Natural killer cell treated with Interleukin-12 subunit alpha and Interleukin-12 subunit beta and Interleukin-15 and Interleukin-18, amount 100 ng/mL, for 72 hours (primary cell): Measurements from ENCODE around the gene CFAP251. TPM values are rescaled to one million over a fixed set of nuclear protein-coding genes. Genes with fewer than 3 reads are reported as not detected.
"Not testable (repeated sequence)": the region's sequence is repeated elsewhere in the genome, so short reads cannot be mapped to it uniquely, and the experiment has no call there.

ENCODE experiments used
- ATAC-seq, 2 donors: fragments of 150-1000 bp; cut with Tn5 transposase in 1 of 2; sonication (Bioruptor Pico), chemical (Tn5 transposase) in 1 of 2; 2 replicates each; pipeline ENCODE4 v1.10.0; 2021
- DNase-seq: peaks from one replicate; pipeline ENCODE4 v3.0.0; 2022; ENCODE audit warnings: low spot score
- H3K27ac Mint-ChIP-seq, 2 donors: 1 replicate in 1 of 2; 2 replicates in 1 of 2; pipeline ENCODE4 v1.8.0; 2022; ENCODE audit warnings: mixed read lengths in 2 of 2, mild to moderate bottlenecking in 1 of 2, moderate library complexity in 1 of 2
- H3K27me3 Mint-ChIP-seq, 2 donors: 1 replicate in 1 of 2; 2 replicates in 1 of 2; pipeline ENCODE4 v1.8.0; 2022; ENCODE audit warnings: mixed read lengths in 2 of 2
- H3K36me3 Mint-ChIP-seq: one replicate; pipeline ENCODE4 v1.8.0; 2022; ENCODE audit warnings: mixed read lengths
- H3K4me1 Mint-ChIP-seq, 2 donors: 1 replicate in 1 of 2; 2 replicates in 1 of 2; pipeline ENCODE4 v1.8.0; 2022; ENCODE audit warnings: low read depth in 2 of 2, mixed read lengths in 2 of 2, mild to moderate bottlenecking in 1 of 2
- H3K4me3 Mint-ChIP-seq: one replicate; pipeline ENCODE4 v1.8.0; 2022; ENCODE audit warnings: mixed read lengths
- H3K9me3 Mint-ChIP-seq: 2 replicates; pipeline ENCODE4 v1.8.0; 2022; ENCODE audit warnings: mixed read lengths
- total RNA-seq, 2 donors: library from RNA; stranded (reverse); gene quantifications; one replicate each; pipeline ENCODE4 v1.2.3, GENCODE V29; 2022

Gene CFAP251
- total RNA-seq, 2 donors from 2014 or later, result 2.0 to 2.9 TPM

- DNase-seq, result no peak
These were observed 113.2 kb downstream of the CFAP251 start for GRCh38 chr12:122031342-122032216.

GRCh38 chr12:122032580-122032979 lies 114.2 kb downstream of the CFAP251 start:
- DNase-seq, result no peak
- no peak overlapping the region for H3K27ac Mint-ChIP-seq
- H3K9me3 Mint-ChIP-seq, result no peaks in the 10 kb centered on the region
- no peaks in the 10 kb centered on the region for H3K36me3 Mint-ChIP-seq
- peaks cover 16 to 24% of the 10 kb centered on the region in 2 donors for H3K27me3 Mint-ChIP-seq
- H3K4me1 Mint-ChIP-seq, result peaks cover 17% of the 10 kb centered on the region in 2 donors
- no peak for ATAC-seq
- H3K4me3 Mint-ChIP-seq, result no peak overlapping the region

More at GRCh38 chr12:122031342-122032216, 113.2 kb downstream of the CFAP251 start:
- Mint-ChIP-seq H3K27me3 (peaks cover 16 to 31% of the 10 kb centered on the region in 2 donors), H3K36me3 (no peaks in the 10 kb centered on the region), H3K4me3 (no peak overlapping the region), H3K9me3 (no peaks in the 10 kb centered on the region), H3K27ac (no peak overlapping the region), H3K4me1 (peaks cover 17% of the 10 kb centered on the region in 2 donors)
- peak; percentile 43 to 60 for ATAC-seq

GRCh38 chr12:122035292-122035691 lies 116.9 kb downstream of the CFAP251 start:
- H3K4me1 Mint-ChIP-seq, result no peaks in the 10 kb centered on the region
- peaks cover 6 to 10% of the 10 kb centered on the region in 2 donors for H3K27me3 Mint-ChIP-seq
- DNase-seq, result no peak
- H3K36me3 Mint-ChIP-seq, result no peaks in the 10 kb centered on the region
- H3K4me3 Mint-ChIP-seq, result no peak overlapping the region
- H3K27ac Mint-ChIP-seq, result no peak overlapping the region
- no peaks in the 10 kb centered on the region for H3K9me3 Mint-ChIP-seq
- no peak for ATAC-seq

- ATAC-seq (no peak), DNase-seq (no peak)
- no peaks in the 10 kb centered on the region for H3K4me1 Mint-ChIP-seq
- peaks cover 3 to 6% of the 10 kb centered on the region in 2 donors for H3K27me3 Mint-ChIP-seq
- no peaks in the 10 kb centered on the region for H3K9me3 Mint-ChIP-seq
- H3K4me3 Mint-ChIP-seq, result no peak overlapping the region
- H3K27ac Mint-ChIP-seq, result no peak overlapping the region
- no peaks in the 10 kb centered on the region for H3K36me3 Mint-ChIP-seq
These were observed 117.8 kb downstream of the CFAP251 start for GRCh38 chr12:122036153-122036552.

GRCh38 chr12:122040579-122041386 lies 122.4 kb downstream of the CFAP251 start:
- Mint-ChIP-seq H3K4me3 (no peak overlapping the region), H3K27me3 (no peaks in the 10 kb centered on the region), H3K9me3 (no peaks in the 10 kb centered on the region), H3K36me3 (no peaks in the 10 kb centered on the region), H3K4me1 (no peaks in the 10 kb centered on the region), H3K27ac (no peak overlapping the region)
- ATAC-seq (no peak), DNase-seq (peak; percentile 51)

GRCh38 chr12:122041458-122041857 lies 123.1 kb downstream of the CFAP251 start:
- H3K27me3 Mint-ChIP-seq, H3K4me1 Mint-ChIP-seq, H3K27ac Mint-ChIP-seq, ATAC-seq, H3K9me3 Mint-ChIP-seq, DNase-seq, H3K36me3 Mint-ChIP-seq, H3K4me3 Mint-ChIP-seq: not testable (repeated sequence)

- H3K4me1 Mint-ChIP-seq, result no peaks in the 10 kb centered on the region
- no peak overlapping the region for H3K4me3 Mint-ChIP-seq
- DNase-seq, result peak; percentile 34
- H3K9me3 Mint-ChIP-seq, result no peaks in the 10 kb centered on the region
- ATAC-seq, result no peak
- H3K27ac Mint-ChIP-seq, result no peak overlapping the region
- H3K27me3 Mint-ChIP-seq, result no peaks in the 10 kb centered on the region
- H3K36me3 Mint-ChIP-seq, result no peaks in the 10 kb centered on the region
These were observed 124.5 kb downstream of the CFAP251 start for GRCh38 chr12:122042910-122043309.

- H3K27me3 Mint-ChIP-seq, result no peaks in the 10 kb centered on the region
- no peaks in the 10 kb centered on the region for H3K4me1 Mint-ChIP-seq
- H3K27ac Mint-ChIP-seq, result no peak overlapping the region
- ATAC-seq, result no peak
- no peak overlapping the region for H3K4me3 Mint-ChIP-seq
- H3K9me3 Mint-ChIP-seq, result no peaks in the 10 kb centered on the region
- peak; percentile 40 for DNase-seq
- no peaks in the 10 kb centered on the region for H3K36me3 Mint-ChIP-seq
These were observed 125.1 kb downstream of the CFAP251 start for GRCh38 chr12:122043476-122043875.

- H3K36me3 Mint-ChIP-seq, result no peaks in the 10 kb centered on the region
- H3K27me3 Mint-ChIP-seq, result no peaks in the 10 kb centered on the region
- peak; percentile 22 for DNase-seq
- H3K4me1 Mint-ChIP-seq, result no peaks in the 10 kb centered on the region
- H3K4me3 Mint-ChIP-seq, result no peak overlapping the region
- no peak for ATAC-seq
- no peaks in the 10 kb centered on the region for H3K9me3 Mint-ChIP-seq
- H3K27ac Mint-ChIP-seq, result no peak overlapping the region
These were observed 126.9 kb downstream of the CFAP251 start for GRCh38 chr12:122045262-122045661.

GRCh38 chr12:122046145-122046544 lies 127.8 kb downstream of the CFAP251 start:
- DNase-seq (peak; percentile 16), ATAC-seq (peak in 1 of 2 donors; percentile 28)
- H3K4me1 Mint-ChIP-seq, result no peaks in the 10 kb centered on the region
- no peaks in the 10 kb centered on the region for H3K27me3 Mint-ChIP-seq
- H3K36me3 Mint-ChIP-seq, result no peaks in the 10 kb centered on the region
- H3K4me3 Mint-ChIP-seq, result no peak overlapping the region
- no peak overlapping the region for H3K27ac Mint-ChIP-seq
- H3K9me3 Mint-ChIP-seq, result no peaks in the 10 kb centered on the region

- DNase-seq (no peak), ATAC-seq (no peak)
- no peaks in the 10 kb centered on the region for H3K9me3 Mint-ChIP-seq
- no peak overlapping the region for H3K4me3 Mint-ChIP-seq
- H3K27me3 Mint-ChIP-seq, result no peaks in the 10 kb centered on the region
- H3K4me1 Mint-ChIP-seq, result no peaks in the 10 kb centered on the region
- no peak overlapping the region for H3K27ac Mint-ChIP-seq
- H3K36me3 Mint-ChIP-seq, result no peaks in the 10 kb centered on the region
These were observed 129.8 kb downstream of the CFAP251 start for GRCh38 chr12:122048151-122048550.

GRCh38 chr12:122049827-122050226 lies 131.4 kb downstream of the CFAP251 start:
- Mint-ChIP-seq H3K36me3 (no peaks in the 10 kb centered on the region), H3K9me3 (no peaks in the 10 kb centered on the region), H3K4me3 (no peak overlapping the region), H3K4me1 (no peaks in the 10 kb centered on the region), H3K27ac (no peak overlapping the region), H3K27me3 (no peaks in the 10 kb centered on the region)
- ATAC-seq (no peak), DNase-seq (no peak)

GRCh38 chr12:122050706-122051105 lies 132.3 kb downstream of the CFAP251 start:
- Mint-ChIP-seq H3K4me1 (no peaks in the 10 kb centered on the region), H3K9me3 (no peaks in the 10 kb centered on the region), H3K27me3 (no peaks in the 10 kb centered on the region), H3K36me3 (no peaks in the 10 kb centered on the region), H3K4me3 (no peak overlapping the region), H3K27ac (no peak overlapping the region)
- DNase-seq (no peak), ATAC-seq (no peak)
